ENCODE data around the gene LGALS7. TPM values are rescaled to one million over a fixed set of nuclear protein-coding genes. Genes with fewer than 3 reads are reported as not detected.

LGALS7 gene
- total RNA-seq, 1 experiment from 2014 or later: not detected

- no TSS peak for BruUV-seq (replicated peaks)
- intact Hi-C loops (cut with micrococcal nuclease; ENCODE audit: unreplicated experiment) (loop anchor here (5.0 kb wide), 1 partner anchor 73 kb away; no protein-coding TSS in a partner anchor), in situ Hi-C loops (cut with HindIII; ENCODE audit: low pct_unique_long_range_greater_than_20kb, low sequenced_read_pairs) (no loop called here)
- H3K36me3 ChIP-seq (ENCODE audit: control insufficient read depth, insufficient read depth, low read length): peaks cover 81% of the 10 kb centered on the region
- peak overlapping the region; percentile 69 for H3K27ac ChIP-seq (ENCODE audit: low read length)
- CTCF ChIA-PET: interaction anchor here (0.5 to 1.2 kb wide), 3 partner anchors 10 to 605 kb away, joined by 3 to 5 read pairs (median 3); no protein-coding TSS in a partner anchor
- DNase-seq (ENCODE audit: low read depth, low spot score) (no peak), ATAC-seq (no peak)
- H3K4me1 ChIP-seq (ENCODE audit: control insufficient read depth, insufficient read depth, low read length): peaks cover 88% of the 10 kb centered on the region
- TF ChIP-seq, protein P1, sequence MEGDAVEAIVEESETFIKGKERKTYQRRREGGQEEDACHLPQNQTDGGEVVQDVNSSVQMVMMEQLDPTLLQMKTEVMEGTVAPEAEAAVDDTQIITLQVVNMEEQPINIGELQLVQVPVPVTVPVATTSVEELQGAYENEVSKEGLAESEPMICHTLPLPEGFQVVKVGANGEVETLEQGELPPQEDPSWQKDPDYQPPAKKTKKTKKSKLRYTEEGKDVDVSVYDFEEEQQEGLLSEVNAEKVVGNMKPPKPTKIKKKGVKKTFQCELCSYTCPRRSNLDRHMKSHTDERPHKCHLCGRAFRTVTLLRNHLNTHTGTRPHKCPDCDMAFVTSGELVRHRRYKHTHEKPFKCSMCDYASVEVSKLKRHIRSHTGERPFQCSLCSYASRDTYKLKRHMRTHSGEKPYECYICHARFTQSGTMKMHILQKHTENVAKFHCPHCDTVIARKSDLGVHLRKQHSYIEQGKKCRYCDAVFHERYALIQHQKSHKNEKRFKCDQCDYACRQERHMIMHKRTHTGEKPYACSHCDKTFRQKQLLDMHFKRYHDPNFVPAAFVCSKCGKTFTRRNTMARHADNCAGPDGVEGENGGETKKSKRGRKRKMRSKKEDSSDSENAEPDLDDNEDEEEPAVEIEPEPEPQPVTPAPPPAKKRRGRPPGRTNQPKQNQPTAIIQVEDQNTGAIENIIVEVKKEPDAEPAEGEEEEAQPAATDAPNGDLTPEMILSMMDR (IDR thresholded peaks at IDR 0.05): no peak
- no peak; the same call in 1 of the 2 replicates for TF ChIP-seq POLR2AphosphoS5 (IDR thresholded peaks at IDR 0.05; ENCODE audit: low read depth, low read length)
- TF ChIP-seq, protein P2, sequence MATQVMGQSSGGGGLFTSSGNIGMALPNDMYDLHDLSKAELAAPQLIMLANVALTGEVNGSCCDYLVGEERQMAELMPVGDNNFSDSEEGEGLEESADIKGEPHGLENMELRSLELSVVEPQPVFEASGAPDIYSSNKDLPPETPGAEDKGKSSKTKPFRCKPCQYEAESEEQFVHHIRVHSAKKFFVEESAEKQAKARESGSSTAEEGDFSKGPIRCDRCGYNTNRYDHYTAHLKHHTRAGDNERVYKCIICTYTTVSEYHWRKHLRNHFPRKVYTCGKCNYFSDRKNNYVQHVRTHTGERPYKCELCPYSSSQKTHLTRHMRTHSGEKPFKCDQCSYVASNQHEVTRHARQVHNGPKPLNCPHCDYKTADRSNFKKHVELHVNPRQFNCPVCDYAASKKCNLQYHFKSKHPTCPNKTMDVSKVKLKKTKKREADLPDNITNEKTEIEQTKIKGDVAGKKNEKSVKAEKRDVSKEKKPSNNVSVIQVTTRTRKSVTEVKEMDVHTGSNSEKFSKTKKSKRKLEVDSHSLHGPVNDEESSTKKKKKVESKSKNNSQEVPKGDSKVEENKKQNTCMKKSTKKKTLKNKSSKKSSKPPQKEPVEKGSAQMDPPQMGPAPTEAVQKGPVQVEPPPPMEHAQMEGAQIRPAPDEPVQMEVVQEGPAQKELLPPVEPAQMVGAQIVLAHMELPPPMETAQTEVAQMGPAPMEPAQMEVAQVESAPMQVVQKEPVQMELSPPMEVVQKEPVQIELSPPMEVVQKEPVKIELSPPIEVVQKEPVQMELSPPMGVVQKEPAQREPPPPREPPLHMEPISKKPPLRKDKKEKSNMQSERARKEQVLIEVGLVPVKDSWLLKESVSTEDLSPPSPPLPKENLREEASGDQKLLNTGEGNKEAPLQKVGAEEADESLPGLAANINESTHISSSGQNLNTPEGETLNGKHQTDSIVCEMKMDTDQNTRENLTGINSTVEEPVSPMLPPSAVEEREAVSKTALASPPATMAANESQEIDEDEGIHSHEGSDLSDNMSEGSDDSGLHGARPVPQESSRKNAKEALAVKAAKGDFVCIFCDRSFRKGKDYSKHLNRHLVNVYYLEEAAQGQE (IDR thresholded peaks at IDR 0.05; ENCODE audit: insufficient read depth in 1 of 2, low read depth in 2 of 2, low read length in 1 of 2): no peak
- TF ChIP-seq SIN3A (IDR thresholded peaks at IDR 0.05; ENCODE audit: borderline replicate concordance, insufficient read depth, low read depth, low read length): no peak; the same call in 1 of the 2 replicates
- TF ChIP-seq TCF7L2 (IDR thresholded peaks at IDR 0.05; ENCODE audit: low read depth, low read length): no peak
- H3K27me3 ChIP-seq (ENCODE audit: control insufficient read depth, insufficient read depth, low read length): no peaks in the 10 kb centered on the region
- no peaks in the 10 kb centered on the region for H3K9me3 ChIP-seq (ENCODE audit: control insufficient read depth, insufficient read depth, low read depth, low read length)
- POLR2A ChIA-PET: interaction anchor here (0.7 to 1.1 kb wide), 2 partner anchors 54 to 60 kb away, joined by 4 to 5 read pairs; no protein-coding TSS in a partner anchor
- no peak overlapping the region for H3K4me3 ChIP-seq (ENCODE audit: low read depth in 2 of 2, low read length in 2 of 2)
Observed at GRCh38 chr19:38725469-38726283, 47.6 kb downstream of the LGALS7 start.

DNA sequence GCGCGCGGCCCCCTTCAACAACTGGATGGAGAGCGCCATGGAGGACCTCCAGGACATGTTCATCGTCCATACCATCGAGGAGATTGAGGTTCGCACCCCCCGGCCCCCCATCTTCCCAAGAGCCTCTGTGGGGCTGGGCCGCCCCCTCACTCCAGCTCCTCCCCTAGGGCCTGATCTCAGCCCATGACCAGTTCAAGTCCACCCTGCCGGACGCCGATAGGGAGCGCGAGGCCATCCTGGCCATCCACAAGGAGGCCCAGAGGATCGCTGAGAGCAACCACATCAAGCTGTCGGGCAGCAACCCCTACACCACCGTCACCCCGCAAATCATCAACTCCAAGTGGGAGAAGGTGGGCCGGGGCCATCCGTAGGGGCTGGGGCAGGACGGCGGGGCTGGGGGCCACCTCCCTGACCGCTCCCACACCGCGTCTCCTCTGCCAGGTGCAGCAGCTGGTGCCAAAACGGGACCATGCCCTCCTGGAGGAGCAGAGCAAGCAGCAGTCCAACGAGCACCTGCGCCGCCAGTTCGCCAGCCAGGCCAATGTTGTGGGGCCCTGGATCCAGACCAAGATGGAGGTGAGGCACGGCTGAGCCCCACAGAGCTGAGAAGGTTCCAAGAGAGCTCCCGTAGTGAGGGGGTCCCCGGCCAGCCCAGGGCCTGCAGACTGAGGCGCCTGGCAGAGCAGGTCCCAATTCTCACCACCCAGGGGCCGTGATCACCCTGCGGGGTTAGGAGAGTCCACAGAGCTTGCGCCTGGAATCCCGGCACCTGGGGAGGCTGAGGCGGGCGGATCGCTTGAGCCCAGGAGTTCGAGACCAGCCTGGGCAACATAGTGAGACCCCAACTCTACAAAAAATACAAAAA, 49.1 kb downstream of the LGALS7 start:
- Histone ChIP-seq H3K27ac (ENCODE audit: low read length) (peak overlapping the region; percentile 74; the same call in 1 of the 2 replicates), H3K36me3 (ENCODE audit: control insufficient read depth, insufficient read depth, low read length) (peaks cover 80% of the 10 kb centered on the region), H3K4me3 (ENCODE audit: low read depth in 2 of 2, low read length in 2 of 2) (no peak overlapping the region), H3K27me3 (ENCODE audit: control insufficient read depth, insufficient read depth, low read length) (no peaks in the 10 kb centered on the region), H3K4me1 (ENCODE audit: control insufficient read depth, insufficient read depth, low read length) (peaks cover 90% of the 10 kb centered on the region), H3K9me3 (ENCODE audit: control insufficient read depth, insufficient read depth, low read depth, low read length) (no peaks in the 10 kb centered on the region)
- in situ Hi-C loops (cut with HindIII; ENCODE audit: low pct_unique_long_range_greater_than_20kb, low sequenced_read_pairs) (no loop called here), intact Hi-C loops (cut with micrococcal nuclease; ENCODE audit: unreplicated experiment) (no loop called here)
- POLR2A ChIA-PET: interaction anchor here (0.6 to 1.3 kb wide), 3 partner anchors 9 to 180 kb away, joined by 4 to 7 read pairs (median 7); partner anchors contain the start of gene ACTN4
- TSS peak; percentile 66 for BruUV-seq (replicated peaks)
- CTCF ChIA-PET: interaction anchor here (0.5 to 1.1 kb wide), 6 partner anchors 10 to 281 kb away, joined by 3 to 15 read pairs (median 10); no protein-coding TSS in a partner anchor
- DNase-seq (ENCODE audit: low read depth, low spot score): no peak
- TF ChIP-seq POLR2AphosphoS5 (IDR thresholded peaks at IDR 0.05; ENCODE audit: low read depth, low read length): peak; percentile 12
- no peak for TF ChIP-seq SIN3A (IDR thresholded peaks at IDR 0.05; ENCODE audit: borderline replicate concordance, insufficient read depth, low read depth, low read length)
- no peak for ATAC-seq
